GM18519 (cell line): Measurements from ENCODE around the gene ATOH7.
"Not testable (repeated sequence)": the region's sequence is repeated elsewhere in the genome, so short reads cannot be mapped to it uniquely, and the experiment has no call there.

Experiments
- ATAC-seq: cut with Tn5 transposase; IDR thresholded peaks from one replicate; pipeline ENCODE4 v1.9.1; 2021; ENCODE audit warnings: mild to moderate bottlenecking, moderate library complexity; ENCODE audit not compliant: unreplicated experiment, low FRiP score

ATOH7 gene

DNA sequence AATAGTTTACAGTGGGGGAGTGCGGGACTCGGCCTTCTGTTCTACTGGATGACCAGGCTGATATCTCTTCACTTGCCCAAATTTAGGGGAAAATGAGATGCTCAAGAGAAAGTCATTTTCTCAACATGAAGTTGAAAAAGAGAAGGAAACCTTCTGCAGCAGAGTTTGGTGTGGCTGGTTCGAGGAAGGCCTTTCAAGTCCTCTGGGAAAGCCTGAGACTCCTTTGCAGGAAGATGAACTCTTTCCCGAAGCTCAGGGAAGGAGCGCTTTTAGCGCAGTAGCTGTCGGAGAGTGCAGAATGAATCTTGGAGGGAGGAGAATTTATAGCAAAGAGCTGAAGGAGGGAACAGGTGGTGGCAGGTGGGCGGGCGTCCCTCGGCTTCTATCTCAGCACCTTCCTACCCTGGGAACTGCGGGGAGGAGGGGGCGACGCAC, at the start of gene ATOH7:
Gene ATOH7 (minus strand): TSS at position 297 of the 435 bp plus-strand sequence. CDS start 436 bp downstream, outside the sequence.
- no peak for ATAC-seq

DNA sequence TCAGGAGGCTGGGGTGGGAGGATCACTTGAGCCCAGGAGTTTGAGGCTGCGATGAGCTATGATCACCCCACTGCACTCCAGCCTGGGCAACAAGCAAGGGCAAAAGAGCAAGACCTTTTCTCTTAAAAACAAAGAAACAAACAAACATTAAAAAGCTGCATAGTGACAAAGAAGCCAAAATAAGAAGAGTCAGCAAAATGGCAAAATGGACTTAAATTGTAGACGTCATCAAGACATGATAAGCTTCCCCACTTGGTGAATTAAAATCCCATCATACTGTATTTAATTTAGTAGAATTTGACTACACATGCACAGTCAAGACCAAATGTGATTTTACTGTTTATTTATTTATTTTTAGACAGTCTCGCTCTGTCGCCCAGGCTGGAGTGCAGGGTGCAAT, 48.8 kb upstream of the ATOH7 start:
- no peak for ATAC-seq

DNA sequence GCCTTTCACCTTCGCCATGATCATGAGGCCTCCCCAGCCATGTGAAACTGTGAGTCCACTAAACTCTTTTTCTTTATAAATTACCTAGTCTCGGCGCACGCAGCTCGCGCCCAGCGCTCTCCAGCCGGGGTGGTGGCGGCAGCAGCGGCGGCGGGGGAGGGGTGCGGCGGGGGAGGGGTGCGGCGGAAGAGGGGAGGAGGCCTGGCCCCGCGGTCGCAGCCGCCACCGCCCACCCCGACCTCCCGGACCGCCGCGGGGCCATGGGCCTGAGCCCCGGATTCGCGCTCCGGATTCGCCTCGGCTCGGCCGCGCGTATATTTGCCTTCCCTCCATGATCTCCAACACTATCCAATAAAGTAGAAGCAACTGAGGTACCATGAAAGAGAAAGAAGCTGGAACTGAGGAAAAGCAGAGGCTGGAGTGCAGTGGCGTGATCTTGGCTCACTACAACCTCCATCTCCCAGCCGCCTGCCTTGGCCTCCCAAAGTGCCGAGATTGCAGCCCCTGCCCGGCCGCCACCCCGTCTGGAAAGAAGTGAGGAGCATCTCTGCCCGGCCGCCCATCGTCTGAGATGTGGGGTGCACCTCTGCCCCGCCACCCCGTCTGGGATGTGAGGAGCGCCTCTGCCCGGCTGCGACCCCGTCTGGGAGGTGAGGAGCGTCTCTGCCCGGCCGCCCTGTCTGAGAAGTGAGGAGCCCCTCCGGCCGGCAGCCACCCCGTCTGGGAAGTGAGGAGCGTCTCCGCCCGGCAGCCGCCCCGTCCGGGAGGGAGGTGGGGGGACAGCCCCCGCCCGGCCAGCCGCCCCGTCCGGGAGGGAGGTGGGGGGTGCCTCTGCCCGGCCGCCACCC, 47.2 kb upstream of the ATOH7 start:
- ATAC-seq: not testable (repeated sequence)

DNA sequence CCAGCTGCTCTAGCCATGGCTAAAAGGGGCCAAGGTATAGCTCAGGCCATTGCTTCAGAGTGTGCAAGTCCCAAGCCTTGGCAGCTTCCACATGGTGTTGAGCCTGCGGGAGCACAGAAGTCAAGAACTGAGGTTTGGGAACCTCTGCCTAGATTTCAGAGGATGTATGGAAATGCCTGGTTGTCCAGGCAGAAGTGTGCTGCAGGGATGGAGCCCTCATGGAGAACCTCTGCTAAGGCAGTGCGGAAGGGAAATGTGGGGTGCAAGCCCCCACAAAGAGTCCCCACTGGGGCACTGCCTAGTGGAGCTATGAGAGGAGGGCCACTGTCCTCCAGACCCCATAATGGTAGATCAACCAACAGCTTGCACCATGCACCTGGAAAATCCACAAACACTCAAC, 45.9 kb upstream of the ATOH7 start:
- ATAC-seq: not testable (repeated sequence)

DNA sequence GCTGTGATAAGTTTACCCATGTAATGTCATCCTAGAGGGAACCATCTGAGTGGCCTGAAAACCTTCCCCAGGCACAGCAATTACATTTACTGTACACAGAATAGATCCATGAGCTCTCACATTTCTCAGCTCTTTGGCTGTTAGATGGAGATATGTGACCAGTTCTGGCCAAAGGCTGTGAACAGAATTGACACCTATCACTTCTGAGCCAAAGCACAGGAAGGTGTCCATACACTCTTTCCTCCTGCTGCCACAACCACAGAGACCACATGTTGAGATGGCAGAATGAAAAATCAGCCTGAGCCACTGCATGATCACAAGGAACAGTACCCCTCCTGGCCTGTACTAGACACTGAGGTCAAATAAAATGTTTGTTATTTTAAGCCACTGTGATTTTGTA, 44.3 kb upstream of the ATOH7 start:
- ATAC-seq: no peak

DNA sequence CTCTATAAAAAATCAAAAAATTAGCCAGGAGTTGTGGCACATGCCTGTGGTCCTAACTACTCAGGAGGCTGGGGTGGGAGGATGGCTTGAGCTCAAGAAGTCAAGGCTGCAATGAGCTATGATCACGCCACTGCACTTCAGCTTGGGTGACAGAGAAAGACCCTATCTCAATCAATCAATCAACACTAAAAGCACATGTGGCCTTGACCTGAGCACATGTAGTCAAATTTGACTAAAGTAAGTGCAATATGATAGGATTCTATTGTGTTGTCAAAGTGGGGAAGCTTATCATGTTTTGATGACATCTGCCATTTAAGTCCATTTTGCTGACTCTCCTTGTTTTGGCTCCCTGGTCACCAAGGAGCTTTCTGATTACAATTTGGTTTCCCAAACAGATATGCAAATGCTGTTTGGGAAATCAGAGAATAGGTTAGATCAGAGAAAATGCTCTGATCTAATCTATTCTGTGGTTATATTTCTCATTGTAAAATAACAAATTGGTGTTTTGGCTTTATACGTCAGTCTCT, 43.8 kb upstream of the ATOH7 start:
- ATAC-seq: no peak

DNA sequence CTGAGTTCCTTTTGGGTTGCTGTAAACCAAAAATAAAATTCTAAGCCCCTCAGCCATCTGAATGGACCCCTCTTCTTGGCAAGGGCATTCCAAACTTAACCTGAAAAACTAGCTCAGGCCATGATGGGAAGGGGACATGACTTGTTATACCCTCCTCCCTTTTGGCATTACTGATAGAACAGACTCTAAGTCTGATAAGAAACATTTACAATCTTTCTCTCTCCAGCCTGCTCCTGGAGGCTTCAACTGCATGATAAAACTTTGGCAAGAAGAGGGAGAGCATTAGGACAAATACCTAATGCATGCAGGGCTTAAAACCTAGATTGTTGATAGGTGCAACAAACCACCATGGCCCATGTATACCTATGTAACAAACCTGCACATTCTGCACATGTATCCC, 40.9 kb upstream of the ATOH7 start:
- no peak for ATAC-seq

DNA sequence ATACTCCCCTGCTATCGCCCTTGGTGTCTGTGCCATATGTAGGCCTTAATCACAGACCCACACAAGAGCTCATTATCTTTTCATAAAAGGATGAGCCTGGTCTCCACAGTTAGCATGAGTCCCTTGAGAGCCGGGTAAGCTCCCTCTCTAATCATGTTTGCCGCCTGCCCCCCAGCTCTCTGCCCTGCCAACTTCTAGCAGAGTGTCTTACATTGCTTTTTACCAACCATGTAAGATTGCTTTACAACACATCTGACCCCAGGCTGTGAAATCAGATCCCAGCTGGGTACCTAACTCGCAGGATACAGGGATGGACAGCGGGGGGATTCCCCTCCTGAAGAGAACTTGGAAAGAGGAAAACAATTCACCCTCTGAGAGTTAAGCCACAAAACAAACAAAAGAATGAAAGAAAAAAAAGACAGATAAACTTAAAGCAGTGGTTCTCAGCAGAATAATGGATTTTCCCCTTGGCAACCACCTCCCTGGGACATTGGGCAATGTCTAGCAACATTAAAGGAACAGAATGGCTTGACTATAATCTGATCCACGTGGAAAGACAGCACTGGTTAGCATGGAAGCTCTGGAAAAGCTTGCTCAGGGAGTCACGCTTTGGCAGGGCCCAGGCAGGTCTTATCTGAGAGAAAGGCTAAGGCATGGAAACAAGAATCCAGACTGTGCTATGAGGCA, 39.4 kb upstream of the ATOH7 start:
- no peak for ATAC-seq

DNA sequence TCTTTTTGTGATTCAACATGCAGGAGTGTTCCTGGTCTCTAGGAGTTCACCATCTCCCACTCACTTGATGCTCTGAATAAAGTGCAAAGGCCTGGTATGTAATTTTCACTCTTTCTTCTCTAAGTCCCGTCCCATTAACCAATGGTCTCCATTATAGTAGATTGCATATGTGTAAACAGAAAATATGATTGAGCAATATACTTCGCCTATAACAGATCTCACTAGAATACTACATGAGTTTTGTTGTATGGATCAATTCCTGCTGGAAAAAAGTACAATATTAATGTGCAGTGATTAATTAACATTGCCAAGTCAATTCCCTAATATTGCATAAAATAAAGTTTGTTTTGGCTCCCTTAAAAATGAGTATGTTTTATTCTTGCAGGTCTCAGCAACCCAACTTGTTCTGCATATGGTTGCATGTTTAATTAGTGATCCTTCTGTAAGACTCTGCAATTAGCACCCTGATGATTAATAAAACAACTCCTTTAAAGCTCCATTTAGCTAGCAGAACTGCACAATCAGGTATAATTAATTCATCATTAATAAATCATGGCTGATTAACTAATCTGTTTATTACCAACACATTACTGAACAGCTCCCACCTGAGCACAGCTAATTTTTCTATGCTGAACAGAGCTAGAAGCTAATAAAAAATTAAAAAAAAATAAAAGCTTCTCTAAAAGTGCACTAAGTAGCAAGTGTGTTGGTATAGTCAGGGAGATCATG, 37.8 kb upstream of the ATOH7 start:
- no peak for ATAC-seq

DNA sequence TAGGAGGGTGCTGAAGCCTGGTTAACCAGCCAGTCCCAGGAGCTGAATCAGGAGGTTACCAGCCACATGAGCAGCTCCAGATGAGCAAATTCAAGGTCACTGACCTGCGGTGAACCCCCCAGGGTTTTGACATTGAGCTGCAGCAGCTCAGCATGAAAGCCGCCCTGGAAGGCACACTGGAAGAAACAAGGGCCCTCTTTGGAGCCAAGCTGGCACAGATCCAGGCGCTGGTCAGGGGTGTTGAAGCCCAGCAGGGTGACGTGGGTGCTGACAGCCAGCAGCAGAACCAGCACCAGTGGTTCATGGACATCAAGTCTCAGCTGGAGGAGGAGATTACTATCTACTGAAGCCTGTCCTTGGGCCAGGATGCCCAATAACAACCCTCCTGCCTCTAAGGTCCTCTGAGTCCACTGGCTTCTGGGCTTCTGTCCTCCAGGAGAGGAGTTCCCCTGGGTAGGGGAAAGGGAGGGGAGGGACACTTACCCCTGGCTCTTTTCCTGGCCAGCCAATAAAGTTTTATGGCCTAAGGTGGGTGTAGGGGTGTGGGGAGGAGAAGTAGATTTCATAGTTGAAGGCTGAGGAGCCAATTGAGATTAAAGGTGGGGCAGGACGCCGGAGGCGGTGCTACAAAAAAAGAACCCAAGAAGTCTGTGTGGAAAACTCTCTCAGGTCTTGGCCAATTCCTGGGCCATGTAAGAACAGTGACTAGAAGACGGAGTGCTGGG, 29.4 kb upstream of the ATOH7 start:
- ATAC-seq: no peak

DNA sequence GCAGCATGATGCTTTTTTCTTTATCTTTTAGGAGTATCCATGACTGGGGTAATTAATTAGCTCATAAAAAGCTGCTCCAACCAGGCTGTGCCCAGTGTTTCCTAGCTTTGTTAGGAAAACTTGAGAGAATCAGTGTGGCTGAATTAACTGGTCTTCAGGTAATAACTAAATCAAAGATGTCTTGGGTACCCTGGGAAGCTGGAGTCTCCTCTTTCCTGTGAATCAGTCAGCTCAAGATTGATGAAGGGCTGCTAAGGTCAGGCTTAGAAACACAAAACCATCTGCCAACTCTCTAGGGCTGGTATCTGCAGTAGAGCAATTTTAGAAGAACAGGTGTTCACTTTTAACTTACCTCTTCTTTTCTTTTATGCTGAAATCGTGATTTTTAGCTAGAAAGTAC, 21.4 kb upstream of the ATOH7 start:
- no peak for ATAC-seq

DNA sequence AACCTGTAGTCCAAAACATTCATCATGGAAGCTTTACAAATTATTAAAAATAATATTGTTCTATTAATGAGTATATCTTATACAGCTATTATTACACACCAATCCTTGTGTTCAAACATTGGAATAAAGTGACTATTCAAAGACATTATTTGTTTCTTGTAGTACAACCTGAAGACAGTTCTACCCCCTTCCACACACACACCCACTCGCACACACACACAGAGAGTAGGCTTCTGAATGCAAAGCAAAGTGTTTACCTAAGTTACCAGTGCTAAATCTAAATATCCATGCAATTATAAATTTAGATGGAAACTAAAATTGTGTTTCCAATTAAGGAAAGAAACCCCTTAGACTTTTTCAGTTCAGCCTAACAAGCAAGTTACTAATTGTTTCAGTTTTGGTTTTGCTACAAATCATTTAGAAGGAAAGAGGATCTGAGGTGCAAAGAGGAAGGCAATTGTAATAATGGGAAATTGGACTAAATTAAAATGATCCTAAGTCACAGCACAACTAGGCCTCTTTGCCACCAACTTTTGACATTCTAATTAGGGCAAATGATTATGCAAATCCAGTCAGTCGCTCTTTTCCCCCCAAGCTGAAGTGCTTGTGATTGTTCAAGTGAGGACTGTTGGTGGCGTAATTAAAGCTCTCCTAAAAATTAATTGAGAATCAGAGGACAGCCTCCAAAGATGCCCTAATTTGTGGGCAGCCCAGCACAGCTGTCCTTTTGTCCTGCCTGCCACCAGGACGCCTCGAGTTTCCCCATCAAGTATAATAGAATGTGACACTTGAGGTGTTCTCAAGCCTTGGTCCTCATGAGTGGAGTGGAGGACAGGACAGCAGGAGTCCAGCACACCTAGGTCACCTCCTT, 19.9 kb upstream of the ATOH7 start:
- ATAC-seq: no peak

DNA sequence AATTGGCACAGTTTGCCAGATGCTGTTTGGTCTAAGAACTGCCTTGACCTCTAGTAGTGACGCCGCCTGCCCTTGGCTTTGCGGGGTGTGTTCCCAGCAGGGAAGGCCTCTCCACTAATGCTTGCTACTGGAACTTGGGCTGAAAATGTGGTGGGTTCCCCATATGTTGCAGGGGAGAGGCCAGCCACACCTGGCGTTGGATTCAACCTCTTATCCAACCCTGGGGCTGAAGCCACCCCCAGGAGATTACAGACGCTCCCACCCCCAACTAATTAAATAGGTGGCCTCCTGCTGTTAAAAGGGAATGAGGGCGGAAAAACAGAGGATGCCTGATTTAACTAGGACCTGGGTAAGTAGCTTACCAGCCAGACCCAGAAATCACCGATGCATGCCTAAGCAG, 19.2 kb upstream of the ATOH7 start:
- no peak for ATAC-seq

DNA sequence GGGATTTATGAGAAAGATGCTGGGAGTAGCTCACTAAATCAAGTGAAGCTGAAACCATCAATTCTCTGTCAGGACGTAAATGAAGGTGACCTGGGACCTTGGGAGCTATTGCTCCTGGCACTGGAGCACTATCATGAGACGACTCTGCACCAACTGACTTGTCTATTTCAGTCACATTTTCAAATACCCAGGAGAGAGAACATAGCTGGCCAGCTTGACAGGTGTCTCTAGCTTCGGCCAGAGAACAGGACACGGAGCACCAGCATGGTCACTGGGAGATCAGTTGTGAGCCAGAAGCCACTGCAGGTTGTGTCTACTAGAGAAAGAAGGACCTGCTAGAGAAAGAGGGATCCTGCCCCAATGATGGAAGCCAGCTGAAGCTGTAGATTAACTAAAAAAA, 17.4 kb upstream of the ATOH7 start:
- ATAC-seq: no peak

DNA sequence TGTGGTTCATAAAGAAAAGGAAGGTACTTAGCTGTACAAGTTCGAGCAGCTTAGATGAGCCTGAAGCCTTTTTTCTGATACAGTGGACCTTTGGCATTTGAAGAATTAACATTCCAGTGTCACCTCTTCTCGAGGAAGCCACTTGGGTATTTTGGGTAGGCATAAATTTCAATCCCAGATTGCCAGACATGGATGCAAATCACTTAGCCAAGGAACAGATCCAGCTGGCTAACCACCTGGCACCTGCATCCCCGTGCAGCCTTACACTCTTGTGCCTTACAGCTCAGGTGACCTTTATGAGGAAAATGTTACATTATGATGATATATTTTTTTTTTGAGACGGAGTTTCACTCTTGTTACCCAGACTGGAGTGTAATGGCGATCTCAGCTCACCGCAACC, 16.0 kb upstream of the ATOH7 start:
- no peak for ATAC-seq

DNA sequence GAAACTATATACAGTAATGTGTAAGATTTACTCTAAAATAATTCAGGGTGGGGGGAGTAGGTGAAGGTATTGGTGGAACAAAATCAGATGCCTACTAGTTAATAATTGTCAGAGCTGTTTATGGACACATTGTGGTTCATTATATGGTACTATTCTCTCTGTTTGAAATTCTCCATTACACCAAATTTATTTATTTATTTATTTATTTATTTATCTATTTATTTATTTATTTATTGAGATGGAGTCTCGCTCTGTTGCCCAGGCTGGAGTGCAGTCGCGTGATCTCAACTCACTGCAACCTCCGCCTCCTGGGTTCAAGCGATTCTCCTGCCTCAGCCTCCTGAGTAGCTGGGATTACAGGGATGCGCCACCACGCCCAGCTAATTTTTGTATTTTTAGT, 14.5 kb upstream of the ATOH7 start:
- ATAC-seq: not testable (repeated sequence)

DNA sequence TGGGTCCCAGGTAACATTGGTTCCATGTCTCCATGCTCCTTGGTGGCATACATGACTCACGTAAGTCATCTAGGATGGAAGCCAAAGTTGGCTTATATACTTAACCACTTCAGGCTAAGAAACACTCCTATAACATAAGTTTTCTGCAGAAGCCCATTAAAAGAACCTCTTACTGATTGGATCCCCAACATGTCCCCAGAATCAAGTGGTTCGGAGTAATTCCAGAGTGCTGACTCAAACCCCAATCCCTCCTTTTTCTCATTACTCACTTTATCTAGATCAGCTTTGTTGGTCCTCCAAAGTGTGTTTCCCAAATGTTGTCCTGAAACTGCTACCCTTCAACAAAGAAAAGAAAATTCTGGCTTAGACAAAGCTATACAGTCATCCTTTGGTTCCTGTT, 10.1 kb upstream of the ATOH7 start:
- no peak for ATAC-seq

DNA sequence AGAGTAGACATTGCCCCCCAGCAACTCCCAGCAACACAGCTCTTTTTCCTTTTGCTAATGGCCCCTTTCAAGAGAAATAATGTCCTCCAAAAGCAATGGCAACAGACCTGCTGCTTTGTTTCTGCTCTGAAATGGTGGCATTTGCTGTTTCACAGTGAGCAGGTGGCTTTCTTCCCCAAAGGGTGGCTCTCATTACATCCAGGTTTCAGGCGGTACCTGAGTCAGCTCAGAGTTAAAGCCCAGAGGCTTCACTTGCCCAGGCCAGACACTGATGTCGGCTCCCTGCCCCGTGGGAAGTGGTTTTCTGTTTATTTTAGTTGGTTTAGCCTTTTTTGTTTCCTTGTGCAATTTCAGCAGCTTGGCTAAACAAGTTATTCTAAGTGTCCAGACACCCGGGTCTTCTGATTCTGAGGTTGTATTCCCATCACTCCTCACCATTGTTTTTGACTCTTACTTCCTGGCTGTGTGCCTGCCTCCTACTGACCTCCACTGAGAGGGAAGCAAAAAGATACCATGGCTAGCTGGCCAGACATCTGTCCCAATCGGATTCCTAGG, 7.8 kb upstream of the ATOH7 start:
- ATAC-seq: no peak

DNA sequence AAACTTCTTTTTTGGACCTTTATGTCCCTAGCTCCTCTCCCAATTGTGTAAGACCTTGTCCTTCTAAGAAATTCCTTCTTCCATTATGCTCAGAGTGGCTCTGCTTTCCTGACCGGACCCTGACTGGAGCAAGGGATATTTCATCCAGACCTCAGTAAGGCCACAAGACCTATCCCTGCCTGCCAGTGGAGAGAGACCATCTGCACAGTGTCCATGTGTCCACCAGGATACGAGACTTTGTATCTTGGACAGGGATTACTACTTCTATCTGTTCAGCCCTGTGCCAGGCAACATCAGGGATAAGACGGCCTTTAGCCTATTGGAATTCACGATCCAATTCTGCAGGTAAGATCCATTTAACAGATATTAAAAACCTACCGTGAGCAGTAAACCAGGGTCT, 7.2 kb upstream of the ATOH7 start:
- ATAC-seq: no peak
